GM23248 (cell line): ENCODE measurements around the gene OLFML2B. TPM values are rescaled to one million over a fixed set of nuclear protein-coding genes. Genes with fewer than 3 reads are reported as not detected.

ENCODE experiments used
- DNase-seq: peaks from one replicate; pipeline ENCODE4 v3.0.0-alpha.2; 2015
- H2AFZ ChIP-seq: fragments of 200-600 bp; sonication (generic); 2 replicates; pipeline ENCODE4 v1.6.1; 2016; ENCODE audit warnings: antibody characterized with exemption
- H3F3A ChIP-seq: fragments of 200-600 bp; sonication (generic); 2 replicates; pipeline ENCODE4 v1.6.1; 2016; ENCODE audit warnings: mild to moderate bottlenecking, antibody characterized with exemption, mixed run types; ENCODE audit not compliant: insufficient read depth
- H3K27ac ChIP-seq: fragments of 200-600 bp; sonication (generic); 2 replicates; pipeline ENCODE4 v1.5.1; 2016; ENCODE audit warnings: mild to moderate bottlenecking
- H3K27me3 ChIP-seq: fragments of 200-600 bp; sonication (generic); replicated peaks from 2 replicates; pipeline ENCODE4 v1.6.1; 2016; ENCODE audit warnings: mild to moderate bottlenecking; ENCODE audit not compliant: insufficient read depth
- H3K36me3 ChIP-seq: fragments of 200-600 bp; sonication (generic); 2 replicates; pipeline ENCODE4 v1.6.1; 2016; ENCODE audit warnings: low read depth, mild to moderate bottlenecking
- H3K4me1 ChIP-seq: fragments of 200-600 bp; sonication (generic); 2 replicates; pipeline ENCODE4 v1.6.1; 2016; ENCODE audit warnings: mild to moderate bottlenecking; ENCODE audit not compliant: insufficient read depth
- H3K4me2 ChIP-seq: fragments of 200-600 bp; sonication (generic); one replicate; pipeline ENCODE4 v1.6.1; 2016; ENCODE audit warnings: mild to moderate bottlenecking; ENCODE audit not compliant: unreplicated experiment
- H3K4me3 ChIP-seq: fragments of 200-600 bp; sonication (generic); 2 replicates; pipeline ENCODE4 v1.5.1; 2016; ENCODE audit warnings: mild to moderate bottlenecking
- H3K79me2 ChIP-seq: fragments of 200-600 bp; sonication (generic); 2 replicates; pipeline ENCODE4 v1.6.1; 2016; ENCODE audit warnings: mild to moderate bottlenecking; ENCODE audit not compliant: insufficient read depth
- H3K9ac ChIP-seq: fragments of 200-600 bp; sonication (generic); 2 replicates; pipeline ENCODE4 v1.6.1; 2016; ENCODE audit warnings: mild to moderate bottlenecking
- H3K9me2 ChIP-seq: fragments of 200-600 bp; sonication (generic); 2 replicates; pipeline ENCODE4 v1.6.1; 2016; ENCODE audit warnings: mixed run types, mild to moderate bottlenecking, moderate library complexity; ENCODE audit not compliant: insufficient read depth
- H3K9me3 ChIP-seq: fragments of 200-600 bp; sonication (generic); one replicate; pipeline ENCODE4 v1.6.1; 2017; ENCODE audit warnings: low read depth
- H4K20me1 ChIP-seq: fragments of 200-600 bp; sonication (generic); 2 replicates; pipeline ENCODE4 v1.6.0; 2016; ENCODE audit not compliant: insufficient read depth
- EZH2 ChIP-seq: fragments of 200-600 bp; sonication (generic); IDR thresholded peaks from 2 replicates; pipeline ENCODE4 v1.6.1; 2018; ENCODE audit warnings: antibody characterized with exemption, mild to moderate bottlenecking; ENCODE audit not compliant: insufficient read depth, poor library complexity, severe bottlenecking
- EZH2phosphoT487 ChIP-seq: fragments of 200-600 bp; sonication (generic); IDR thresholded peaks from 2 replicates; pipeline ENCODE4 v1.6.1; 2018; ENCODE audit warnings: antibody characterized with exemption, moderate library complexity, mild to moderate bottlenecking, low read depth; ENCODE audit not compliant: insufficient read depth
- WGBS, 2 experiments: methylation state at CpG; one replicate each; pipeline ENCODE4 v1.1.6; 2015 to 2017; ENCODE audit warnings: low lambda C conversion rate in 2 of 2, low coverage in 1 of 2; ENCODE audit errors: missing lambda C conversion rate in 2 of 2; 5-methylcytosine and 5-hydroxymethylcytosine counted together
- in situ Hi-C: fragments of 300-500 bp; cut with MboI; formaldehyde crosslinking; loops from 2 replicates; pipeline ENCODE4 v1.15.0; 2020
- polyA plus RNA-seq: library from polyadenylated mRNA; unstranded; fragments of >200 nt; fragmentation: Nextera tagmentation; extraction: Ambion mirVana; gene quantifications from 2 replicates; pipeline ENCODE4 v1.2.1, GENCODE V29; 2016
- total RNA-seq: library from RNA; depleted of rRNA; stranded (reverse); fragments of >200 nt; shearing (Covaris generic); gene quantifications from 2 replicates; pipeline ENCODE4 v1.2.3, GENCODE V29; 2014

OLFML2B gene
- total and polyA plus RNA-seq, 2 experiments from 2014 or later: 0.98 to 1.1 TPM

GRCh38 chr1:162065016-162065415 lies 41.3 kb upstream of the OLFML2B start:
- Histone ChIP-seq H2AFZ (no peak overlapping the region), H3K9me2 (no peaks in the 10 kb centered on the region), H3F3A (no peaks in the 10 kb centered on the region), H3K27ac (no peak overlapping the region), H3K9me3 (no peaks in the 10 kb centered on the region), H3K79me2 (no peaks in the 10 kb centered on the region), H3K4me2 (no peak overlapping the region), H3K9ac (no peak overlapping the region), H3K4me3 (no peak overlapping the region), H3K27me3 (peaks cover 14% of the 10 kb centered on the region), H3K4me1 (no peaks in the 10 kb centered on the region), H4K20me1 (no peaks in the 10 kb centered on the region), H3K36me3 (no peaks in the 10 kb centered on the region)
- TF ChIP-seq EZH2phosphoT487 (no peak), EZH2 (no peak)
- WGBS, 2 experiments: 56 to 61% methylated on average over 2 of the region's 2 CpGs
- no peak for DNase-seq
- in situ Hi-C loops: no loop called here

GRCh38 chr1:162062542-162063015 lies 38.9 kb upstream of the OLFML2B start:
- in situ Hi-C loops: no loop called here
- H3K9me3 ChIP-seq: no peaks in the 10 kb centered on the region

GRCh38 chr1:162060314-162060713 lies 36.6 kb upstream of the OLFML2B start:
- Histone ChIP-seq H3K4me1 (peaks cover 2% of the 10 kb centered on the region; the same call in 1 of the 2 replicates), H3K79me2 (no peaks in the 10 kb centered on the region), H3K4me3 (no peak overlapping the region), H3K4me2 (no peak overlapping the region), H3K27ac (no peak overlapping the region), H3K36me3 (no peaks in the 10 kb centered on the region), H3K9ac (no peak overlapping the region), H4K20me1 (no peaks in the 10 kb centered on the region), H3K9me2 (no peaks in the 10 kb centered on the region), H3K9me3 (no peaks in the 10 kb centered on the region), H3K27me3 (no peaks in the 10 kb centered on the region; the same call in 1 of the 2 replicates), H3F3A (no peaks in the 10 kb centered on the region), H2AFZ (no peak overlapping the region)
- no peak for DNase-seq
- in situ Hi-C loops: no loop called here
- WGBS, 2 experiments: 88 to 100% methylated on average over 1 of the region's 1 CpG
- no peak for TF ChIP-seq EZH2phosphoT487
- TF ChIP-seq EZH2: no peak

More at GRCh38 chr1:162062542-162063015, 38.9 kb upstream of the OLFML2B start:
- H3K4me2 ChIP-seq: no peak overlapping the region
- H4K20me1 ChIP-seq: no peaks in the 10 kb centered on the region
- H3K36me3 ChIP-seq: no peaks in the 10 kb centered on the region
- no peaks in the 10 kb centered on the region for H3K79me2 ChIP-seq
- no peak overlapping the region for H3K4me3 ChIP-seq
- H2AFZ ChIP-seq: no peak overlapping the region
- H3K9ac ChIP-seq: no peak overlapping the region
- H3K27me3 ChIP-seq: peaks cover 2% of the 10 kb centered on the region
- 55 to 57% methylated on average over 4 of the region's 4 CpGs for WGBS, 2 experiments
- H3K4me1 ChIP-seq: no peaks in the 10 kb centered on the region
- H3K9me2 ChIP-seq: no peaks in the 10 kb centered on the region
- H3F3A ChIP-seq: no peaks in the 10 kb centered on the region
- peak; percentile 7 for DNase-seq
- TF ChIP-seq EZH2phosphoT487 (no peak), EZH2 (no peak)
- H3K27ac ChIP-seq: no peak overlapping the region

GRCh38 chr1:162059721-162060120 lies 36.1 kb upstream of the OLFML2B start:
- WGBS, 2 experiments: 56 to 66% methylated on average over 3 of the region's 3 CpGs
- Histone ChIP-seq H3K4me1 (peaks cover 8% of the 10 kb centered on the region; the same call in 1 of the 2 replicates), H3K4me2 (no peak overlapping the region), H2AFZ (no peak overlapping the region), H3K4me3 (no peak overlapping the region), H3F3A (peaks cover 2% of the 10 kb centered on the region; the same call in 1 of the 2 replicates), H3K36me3 (no peaks in the 10 kb centered on the region), H3K27me3 (no peaks in the 10 kb centered on the region), H3K27ac (no peak overlapping the region), H4K20me1 (no peaks in the 10 kb centered on the region), H3K9ac (no peak overlapping the region), H3K79me2 (no peaks in the 10 kb centered on the region), H3K9me3 (no peaks in the 10 kb centered on the region), H3K9me2 (no peaks in the 10 kb centered on the region)
- no peak for DNase-seq
- TF ChIP-seq EZH2 (no peak), EZH2phosphoT487 (no peak)
- in situ Hi-C loops: loop anchor here (10.0 kb wide), 2 partner anchors 205 to 325 kb away; partner anchors contain the start of gene C1orf226

- Histone ChIP-seq H3K9me2 (no peaks in the 10 kb centered on the region), H3K4me2 (no peak overlapping the region), H3F3A (peaks cover 5% of the 10 kb centered on the region; the same call in 1 of the 2 replicates), H3K79me2 (no peaks in the 10 kb centered on the region), H3K27ac (no peak overlapping the region), H3K4me1 (peaks cover 9% of the 10 kb centered on the region; the same call in 1 of the 2 replicates), H3K9me3 (no peaks in the 10 kb centered on the region), H3K36me3 (no peaks in the 10 kb centered on the region), H3K4me3 (no peak overlapping the region), H2AFZ (peak overlapping the region; percentile 32; the same call in 1 of the 2 replicates), H4K20me1 (no peaks in the 10 kb centered on the region), H3K9ac (no peak overlapping the region), H3K27me3 (no peaks in the 10 kb centered on the region)
- TF ChIP-seq EZH2phosphoT487 (no peak), EZH2 (no peak)
- no peak for DNase-seq
- WGBS, 2 experiments: 75 to 88% methylated on average over 3 of the region's 3 CpGs
- in situ Hi-C loops: loop anchor here (10.0 kb wide), 2 partner anchors 208 to 328 kb away; partner anchors contain the start of gene C1orf226
Observed at GRCh38 chr1:162056579-162056978, 32.9 kb upstream of the OLFML2B start.
